Measurements from ENCODE around the gene BICD2.

- TF ChIP-seq CTCF (IDR thresholded peaks at IDR 0.05) (no peak), POLR2AphosphoS5 (IDR thresholded peaks at IDR 0.05) (no peak)
These were observed 42.6 kb upstream of the BICD2 start for GRCh38 chr9:92807031-92807756.
